Loucy (cell line): ENCODE data around the gene PCDHGB1.
"Not testable (repeated sequence)": the region's sequence is repeated elsewhere in the genome, so short reads cannot be mapped to it uniquely, and the experiment has no call there.

Experiments
- H2AFZ ChIP-seq: fragments of 200-600 bp; sonication (generic); 2 replicates; pipeline ENCODE4 v1.6.0; 2016; ENCODE audit warnings: antibody characterized with exemption, mild to moderate bottlenecking, low read length, moderate library complexity
- H3F3A ChIP-seq: fragments of 200-600 bp; 2 replicates; pipeline ENCODE4 v1.6.0; 2016; ENCODE audit warnings: antibody characterized with exemption, low read depth, mild to moderate bottlenecking
- H3K27me3 ChIP-seq: fragments of 200-600 bp; sonication (generic); 2 replicates; pipeline ENCODE4 v1.6.1; 2014; ENCODE audit warnings: low read length, mild to moderate bottlenecking; ENCODE audit not compliant: insufficient read depth, poor library complexity, severe bottlenecking
- H3K36me3 ChIP-seq: fragments of 200-600 bp; sonication (generic); 2 replicates; pipeline ENCODE4 v1.6.1; 2016; ENCODE audit warnings: low read length; ENCODE audit not compliant: insufficient read depth
- H3K4me1 ChIP-seq: fragments of 200-600 bp; sonication (generic); 2 replicates; pipeline ENCODE4 v1.5.1; 2014; ENCODE audit warnings: low read length, mild to moderate bottlenecking; ENCODE audit not compliant: insufficient read depth, poor library complexity, severe bottlenecking
- H3K4me2 ChIP-seq: fragments of 200-600 bp; sonication (generic); 2 replicates; pipeline ENCODE4 v1.6.0; 2014; ENCODE audit warnings: antibody characterized with exemption, low read length, low read depth, mild to moderate bottlenecking; ENCODE audit not compliant: poor library complexity, severe bottlenecking
- H3K4me3 ChIP-seq: fragments of 200-600 bp; sonication (generic); 2 replicates; pipeline ENCODE4 v1.5.1; 2014; ENCODE audit warnings: low read length, mild to moderate bottlenecking, mixed read lengths; ENCODE audit not compliant: poor library complexity, severe bottlenecking
- H3K79me2 ChIP-seq: fragments of 200-600 bp; sonication (generic); 2 replicates; pipeline ENCODE4 v1.6.1; 2014; ENCODE audit warnings: low read length; ENCODE audit not compliant: insufficient read depth
- H3K9ac ChIP-seq: fragments of 200-600 bp; sonication (generic); 2 replicates; pipeline ENCODE4 v1.6.0; 2014; ENCODE audit warnings: mild to moderate bottlenecking, low read depth, low read length, moderate library complexity; ENCODE audit not compliant: poor library complexity, severe bottlenecking
- H3K9me2 ChIP-seq: fragments of 200-600 bp; sonication (generic); replicated peaks from 2 replicates; pipeline ENCODE4 v1.6.1; 2016; ENCODE audit warnings: low read depth, low read length, mixed read lengths
- H3K9me3 ChIP-seq: fragments of 200-600 bp; sonication (generic); 2 replicates; pipeline ENCODE4 v1.6.1; 2014; ENCODE audit warnings: mild to moderate bottlenecking, antibody characterized with exemption, low read length, low read depth; ENCODE audit not compliant: insufficient read depth
- H4K20me1 ChIP-seq: fragments of 200-600 bp; sonication (generic); 2 replicates; pipeline ENCODE4 v1.6.0; 2014; ENCODE audit warnings: antibody characterized with exemption, low read length, mild to moderate bottlenecking; ENCODE audit not compliant: insufficient read depth, poor library complexity, severe bottlenecking
- EZH2phosphoT487 ChIP-seq: fragments of 200-600 bp; IDR thresholded peaks from 2 replicates; pipeline ENCODE4 v1.6.1; 2018; ENCODE audit warnings: antibody characterized with exemption, mild to moderate bottlenecking, moderate library complexity, borderline replicate concordance
- TF ChIP-seq, protein P1 (sequence below): fragments of 200-600 bp; sonication (generic); conservative IDR thresholded peaks from 2 replicates; pipeline ENCODE4 v1.5.1; 2014; ENCODE audit warnings: mild to moderate bottlenecking, antibody characterized with exemption, low read length

The PCDHGB1 gene

DNA sequence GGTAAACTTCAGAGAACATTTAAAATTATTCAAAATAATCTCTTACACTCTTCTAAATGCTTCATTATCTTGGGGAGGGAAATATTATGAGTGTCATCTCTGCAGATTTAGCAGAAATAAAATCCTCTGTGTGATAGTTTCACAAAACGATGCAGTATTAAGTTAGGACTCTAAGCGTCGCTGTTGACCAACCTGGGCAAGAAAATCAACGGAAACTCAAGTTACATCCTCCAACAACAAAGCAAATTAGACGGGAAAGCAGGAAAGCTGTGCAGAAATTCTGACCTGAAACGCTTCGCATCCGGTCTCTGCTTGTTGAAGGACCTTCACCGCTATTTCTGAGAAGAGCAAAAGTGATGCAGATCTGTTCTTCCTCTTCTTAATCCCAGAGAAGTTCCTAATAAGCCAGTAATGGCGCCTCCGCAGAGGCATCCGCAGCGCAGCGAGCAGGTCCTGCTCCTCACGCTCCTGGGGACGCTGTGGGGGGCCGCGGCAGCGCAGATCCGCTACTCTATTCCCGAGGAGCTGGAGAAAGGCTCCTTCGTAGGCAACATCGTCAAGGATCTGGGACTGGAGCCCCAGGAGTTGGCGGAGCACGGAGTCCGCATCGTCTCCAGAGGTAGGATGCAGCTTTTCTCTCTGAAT lies 23.9 kb downstream of the PCDHGB1 start, which contains the start of gene PCDHGA6:
Gene PCDHGA6 (plus strand): TSS at position 219 of the 645 bp plus-strand sequence. CDS start 193 bp downstream, at position 412.
- H3K4me3 ChIP-seq: no peak within 1 kb of the TSS
- H3F3A ChIP-seq: no peaks in the 10 kb centered on the region
- no peaks in the 10 kb centered on the region for H3K4me1 ChIP-seq
- H3K9ac ChIP-seq: no peak within 1 kb of the TSS
- no peaks in the 10 kb centered on the region for H4K20me1 ChIP-seq
- no peaks in the 10 kb centered on the region for H3K9me2 ChIP-seq
- no peaks in the 10 kb centered on the region for H3K79me2 ChIP-seq
- H3K27me3 ChIP-seq: no peaks in the 10 kb centered on the region
- no peaks in the 10 kb centered on the region for H3K36me3 ChIP-seq
- TF ChIP-seq EZH2phosphoT487: no peak
- TF ChIP-seq, protein P1, sequence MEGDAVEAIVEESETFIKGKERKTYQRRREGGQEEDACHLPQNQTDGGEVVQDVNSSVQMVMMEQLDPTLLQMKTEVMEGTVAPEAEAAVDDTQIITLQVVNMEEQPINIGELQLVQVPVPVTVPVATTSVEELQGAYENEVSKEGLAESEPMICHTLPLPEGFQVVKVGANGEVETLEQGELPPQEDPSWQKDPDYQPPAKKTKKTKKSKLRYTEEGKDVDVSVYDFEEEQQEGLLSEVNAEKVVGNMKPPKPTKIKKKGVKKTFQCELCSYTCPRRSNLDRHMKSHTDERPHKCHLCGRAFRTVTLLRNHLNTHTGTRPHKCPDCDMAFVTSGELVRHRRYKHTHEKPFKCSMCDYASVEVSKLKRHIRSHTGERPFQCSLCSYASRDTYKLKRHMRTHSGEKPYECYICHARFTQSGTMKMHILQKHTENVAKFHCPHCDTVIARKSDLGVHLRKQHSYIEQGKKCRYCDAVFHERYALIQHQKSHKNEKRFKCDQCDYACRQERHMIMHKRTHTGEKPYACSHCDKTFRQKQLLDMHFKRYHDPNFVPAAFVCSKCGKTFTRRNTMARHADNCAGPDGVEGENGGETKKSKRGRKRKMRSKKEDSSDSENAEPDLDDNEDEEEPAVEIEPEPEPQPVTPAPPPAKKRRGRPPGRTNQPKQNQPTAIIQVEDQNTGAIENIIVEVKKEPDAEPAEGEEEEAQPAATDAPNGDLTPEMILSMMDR: no peak
- H3K9me3 ChIP-seq: peaks cover 2% of the 10 kb centered on the region; the same call in 1 of the 2 replicates
- H2AFZ ChIP-seq: no peak within 1 kb of the TSS
- H3K4me2 ChIP-seq: no peak within 1 kb of the TSS

DNA sequence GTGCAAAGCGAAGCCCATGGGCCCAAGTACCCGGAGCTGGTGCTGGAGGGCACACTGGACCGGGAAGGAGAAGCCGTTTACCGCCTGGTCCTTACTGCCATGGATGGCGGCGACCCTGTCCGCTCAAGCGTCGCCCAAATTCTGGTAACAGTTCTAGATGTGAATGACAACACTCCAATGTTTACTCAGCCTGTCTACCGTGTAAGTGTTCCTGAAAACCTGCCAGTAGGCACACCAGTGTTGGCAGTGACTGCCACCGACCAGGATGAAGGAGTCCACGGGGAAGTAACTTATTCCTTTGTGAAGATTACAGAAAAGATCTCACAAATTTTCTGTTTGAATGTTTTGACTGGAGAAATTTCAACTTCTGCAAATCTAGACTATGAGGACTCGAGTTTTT lies 24.7 kb downstream of the PCDHGB1 start:
- Histone ChIP-seq H3F3A (no peaks in the 10 kb centered on the region), H2AFZ (no peak overlapping the region), H3K79me2 (no peaks in the 10 kb centered on the region), H4K20me1 (no peaks in the 10 kb centered on the region), H3K9ac (no peak overlapping the region), H3K27me3 (no peaks in the 10 kb centered on the region), H3K4me2 (no peak overlapping the region), H3K4me3 (no peak overlapping the region), H3K4me1 (no peaks in the 10 kb centered on the region), H3K9me2 (no peaks in the 10 kb centered on the region), H3K36me3 (no peaks in the 10 kb centered on the region), H3K9me3 (peaks cover 2% of the 10 kb centered on the region; the same call in 1 of the 2 replicates)
- TF ChIP-seq, protein P1: no peak
- no peak for TF ChIP-seq EZH2phosphoT487

DNA sequence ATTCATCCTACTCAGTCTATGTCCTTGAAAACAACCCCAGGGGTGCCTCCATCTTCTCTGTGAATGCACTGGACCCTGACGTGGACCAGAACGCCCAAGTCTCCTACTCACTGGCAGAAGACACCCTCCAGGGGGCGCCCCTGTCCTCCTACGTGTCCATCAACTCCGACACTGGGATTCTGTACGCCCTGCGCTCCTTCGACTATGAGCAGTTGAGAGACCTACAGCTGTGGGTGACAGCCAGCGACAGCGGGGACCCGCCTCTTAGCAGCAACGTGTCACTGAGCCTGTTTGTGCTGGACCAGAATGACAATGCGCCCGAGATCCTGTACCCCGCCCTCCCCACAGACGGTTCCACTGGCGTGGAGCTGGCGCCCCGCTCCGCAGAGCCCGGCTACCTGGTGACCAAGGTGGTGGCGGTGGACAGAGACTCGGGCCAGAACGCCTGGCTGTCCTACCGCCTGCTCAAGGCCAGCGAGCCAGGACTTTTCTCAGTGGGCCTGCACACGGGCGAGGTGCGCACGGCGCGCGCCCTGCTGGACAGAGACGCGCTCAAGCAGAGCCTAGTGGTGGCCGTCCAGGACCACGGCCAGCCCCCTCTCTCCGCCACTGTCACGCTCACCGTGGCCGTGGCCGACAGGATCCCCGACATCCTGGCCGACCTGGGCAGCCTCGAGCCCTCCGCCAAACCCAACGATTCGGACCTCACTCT lies 25.7 kb downstream of the PCDHGB1 start:
- H3K79me2 ChIP-seq, H4K20me1 ChIP-seq, H3K9me3 ChIP-seq, H3F3A ChIP-seq, H3K27me3 ChIP-seq, H3K9me2 ChIP-seq, H3K4me1 ChIP-seq, H3K4me3 ChIP-seq, H3K4me2 ChIP-seq, H3K9ac ChIP-seq, H3K36me3 ChIP-seq, H2AFZ ChIP-seq: not testable (repeated sequence)
- TF ChIP-seq, protein P1: 0 out of 2 replicates have a peak, but pooled peaks have one; percentile 18
